ENCODE results near the gene HOXD1.

The HOXD1 gene

GRCh38 chr2:176206682-176207081 lies 18.2 kb downstream of the HOXD1 start:
- no peak for TF ChIP-seq CTCF (IDR thresholded peaks at IDR 0.05; ENCODE audit: extremely low read depth, missing control alignments)
- no peak for DNase-seq (ENCODE audit: low spot score)

GRCh38 chr2:176211110-176211509 lies 22.6 kb downstream of the HOXD1 start:
- no peak for TF ChIP-seq CTCF (IDR thresholded peaks at IDR 0.05; ENCODE audit: extremely low read depth, missing control alignments)
- DNase-seq (ENCODE audit: low spot score), result no peak

- no peak for DNase-seq (ENCODE audit: low spot score)
- TF ChIP-seq CTCF (IDR thresholded peaks at IDR 0.05; ENCODE audit: extremely low read depth, missing control alignments), result no peak
Measured at GRCh38 chr2:176212276-176212675, 23.8 kb downstream of the HOXD1 start.

- no peak for DNase-seq (ENCODE audit: low spot score)
- no peak for TF ChIP-seq CTCF (IDR thresholded peaks at IDR 0.05; ENCODE audit: extremely low read depth, missing control alignments)
Measured at GRCh38 chr2:176213406-176213805, 24.9 kb downstream of the HOXD1 start.

- no peak for TF ChIP-seq CTCF (IDR thresholded peaks at IDR 0.05; ENCODE audit: extremely low read depth, missing control alignments)
- no peak for DNase-seq (ENCODE audit: low spot score)
Measured at GRCh38 chr2:176227874-176228273, 39.4 kb downstream of the HOXD1 start.

- TF ChIP-seq CTCF (IDR thresholded peaks at IDR 0.05; ENCODE audit: extremely low read depth, missing control alignments), result no peak
- no peak for DNase-seq (ENCODE audit: low spot score)
Measured at GRCh38 chr2:176234156-176234555, 45.7 kb downstream of the HOXD1 start.

GRCh38 chr2:176234940-176235339 lies 46.5 kb downstream of the HOXD1 start:
- TF ChIP-seq CTCF (IDR thresholded peaks at IDR 0.05; ENCODE audit: extremely low read depth, missing control alignments), result no peak
- no peak for DNase-seq (ENCODE audit: low spot score)
